HG02798 (cell line): ENCODE results near the gene NUB1.
A peak's percentile ranks its signal among the peaks of the same experiment; 100 is the strongest.

Experiments used
- ATAC-seq: cut with Tn5 transposase; IDR thresholded peaks from one replicate; pipeline ENCODE4 v1.9.1; 2021; ENCODE audit warnings: mild to moderate bottlenecking; ENCODE audit not compliant: unreplicated experiment, poor library complexity

The NUB1 gene

DNA sequence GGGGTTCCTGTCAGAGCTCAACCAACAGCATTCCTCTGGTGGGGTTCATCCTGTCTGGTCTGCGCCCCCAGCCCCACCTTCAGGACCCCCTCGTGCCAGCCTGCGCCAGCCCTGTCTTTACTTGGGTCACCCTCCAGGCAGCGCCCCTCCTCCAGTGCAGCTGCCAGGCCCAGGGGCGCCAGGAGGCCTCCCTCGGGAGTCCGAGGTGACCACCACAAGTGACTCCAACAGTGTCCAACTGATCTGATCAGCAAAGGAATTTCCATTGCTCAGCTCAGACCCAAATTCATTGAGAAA is 57.6 kb downstream of the NUB1 start:
- ATAC-seq: no peak

DNA sequence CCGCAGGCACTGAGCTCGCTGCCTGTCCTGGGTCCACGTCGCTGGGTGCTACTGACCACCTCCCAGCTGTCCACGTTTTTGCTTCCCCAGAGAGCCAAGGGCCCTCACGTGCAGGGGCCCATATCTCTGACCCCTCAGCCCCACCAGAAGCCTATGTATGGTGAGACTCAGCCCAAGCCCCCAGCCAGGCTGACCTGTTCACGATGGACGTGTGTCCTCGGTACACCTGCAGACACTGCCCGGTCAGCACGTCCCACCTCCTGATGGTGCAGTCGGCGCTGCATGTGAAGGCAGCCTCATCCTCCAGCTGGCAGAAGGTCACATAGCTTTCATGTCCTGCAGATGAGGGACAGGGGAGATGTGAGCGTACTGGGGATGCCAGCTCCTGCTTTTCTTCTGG is 58.3 kb downstream of the NUB1 start:
- no peak for ATAC-seq

DNA sequence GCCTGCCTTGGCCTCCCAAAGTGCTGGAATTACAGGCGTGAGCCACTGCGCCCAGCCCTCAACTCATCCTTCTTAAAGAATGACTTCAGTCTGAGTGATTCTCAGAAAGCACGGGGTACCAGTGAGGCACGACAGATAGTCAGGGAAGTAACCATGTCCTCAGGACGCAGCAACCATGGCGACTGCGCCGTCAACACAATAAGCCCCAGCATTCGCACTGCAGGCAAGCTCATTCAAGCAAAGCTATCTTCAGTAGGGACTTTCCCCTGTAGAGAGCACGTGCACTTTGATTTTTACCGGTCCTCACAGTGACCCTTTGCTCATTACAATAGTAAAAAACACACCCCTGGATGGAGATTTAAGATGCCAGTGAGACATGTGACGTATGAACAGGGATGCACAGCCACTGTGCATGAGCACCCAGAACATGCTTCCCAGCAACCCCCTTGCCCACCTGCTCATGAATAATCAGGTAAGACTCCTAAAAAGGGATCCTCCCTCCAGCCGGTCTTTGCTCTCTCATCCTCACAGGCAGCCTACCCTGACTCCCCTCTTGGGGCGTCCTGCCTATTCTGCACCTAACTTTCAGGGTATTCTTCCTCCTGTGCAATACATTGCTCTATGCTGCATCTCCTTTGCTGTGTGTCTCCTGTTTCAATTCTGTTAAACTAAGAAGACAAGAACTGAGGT is 59.2 kb downstream of the NUB1 start:
- peak; percentile 62 for ATAC-seq

DNA sequence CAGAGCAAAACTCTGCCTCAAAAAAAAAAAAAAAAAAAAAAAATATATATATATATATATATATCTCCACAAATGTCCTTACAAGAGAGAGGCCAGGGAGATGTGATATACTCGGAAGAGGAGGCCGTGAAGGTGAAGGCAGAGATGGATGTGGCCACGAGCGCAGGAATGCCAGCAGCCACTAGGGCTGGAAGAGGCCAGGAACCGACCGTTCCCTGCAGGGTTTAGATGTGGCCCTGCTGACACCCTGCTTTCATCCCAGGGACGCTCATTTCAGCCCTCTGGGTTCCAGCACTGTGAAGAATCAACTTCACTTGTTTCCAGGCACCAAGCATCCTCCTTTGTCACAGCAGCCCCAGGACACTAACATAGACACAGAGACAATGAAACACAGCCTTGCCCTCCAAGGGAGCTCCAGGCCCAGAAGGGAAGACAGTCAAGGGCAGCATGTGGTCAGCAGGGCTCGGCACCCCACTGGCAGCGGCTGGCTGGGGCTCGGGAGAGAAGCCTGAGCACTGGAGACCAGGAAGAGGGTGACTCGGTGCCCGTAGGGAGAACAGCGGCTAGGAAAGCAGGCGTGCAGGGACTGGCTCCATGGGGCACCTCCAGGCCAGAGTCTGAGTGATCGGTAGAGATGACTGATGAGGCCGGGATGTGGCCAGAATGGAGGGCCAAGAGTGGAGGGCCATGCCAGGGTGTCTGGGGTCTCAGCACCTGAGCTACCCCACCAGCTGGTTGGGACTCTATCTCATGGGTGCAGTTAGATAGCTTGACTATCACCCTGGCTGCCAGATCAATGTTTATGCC is 60.6 kb downstream of the NUB1 start:
- ATAC-seq: no peak

DNA sequence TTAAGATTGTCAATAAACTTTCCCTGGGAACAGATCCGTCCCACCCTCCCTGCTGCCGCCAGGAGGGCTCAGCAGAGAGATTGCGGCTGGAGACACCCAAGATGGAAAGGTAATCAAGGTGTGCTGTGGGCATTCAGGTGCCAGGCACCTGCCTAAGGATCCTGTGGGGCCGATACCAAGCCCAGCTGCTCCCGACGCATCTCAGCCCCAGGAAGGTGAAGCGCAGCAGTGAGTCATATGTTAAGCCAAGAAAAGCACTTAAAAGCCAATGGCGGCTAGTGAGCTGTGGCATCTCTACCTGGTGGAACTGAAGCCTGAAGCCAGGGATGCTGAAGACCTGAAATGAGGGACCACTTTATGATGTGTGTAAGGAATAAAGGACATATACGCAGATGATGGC is 62.2 kb downstream of the NUB1 start:
- no peak for ATAC-seq

DNA sequence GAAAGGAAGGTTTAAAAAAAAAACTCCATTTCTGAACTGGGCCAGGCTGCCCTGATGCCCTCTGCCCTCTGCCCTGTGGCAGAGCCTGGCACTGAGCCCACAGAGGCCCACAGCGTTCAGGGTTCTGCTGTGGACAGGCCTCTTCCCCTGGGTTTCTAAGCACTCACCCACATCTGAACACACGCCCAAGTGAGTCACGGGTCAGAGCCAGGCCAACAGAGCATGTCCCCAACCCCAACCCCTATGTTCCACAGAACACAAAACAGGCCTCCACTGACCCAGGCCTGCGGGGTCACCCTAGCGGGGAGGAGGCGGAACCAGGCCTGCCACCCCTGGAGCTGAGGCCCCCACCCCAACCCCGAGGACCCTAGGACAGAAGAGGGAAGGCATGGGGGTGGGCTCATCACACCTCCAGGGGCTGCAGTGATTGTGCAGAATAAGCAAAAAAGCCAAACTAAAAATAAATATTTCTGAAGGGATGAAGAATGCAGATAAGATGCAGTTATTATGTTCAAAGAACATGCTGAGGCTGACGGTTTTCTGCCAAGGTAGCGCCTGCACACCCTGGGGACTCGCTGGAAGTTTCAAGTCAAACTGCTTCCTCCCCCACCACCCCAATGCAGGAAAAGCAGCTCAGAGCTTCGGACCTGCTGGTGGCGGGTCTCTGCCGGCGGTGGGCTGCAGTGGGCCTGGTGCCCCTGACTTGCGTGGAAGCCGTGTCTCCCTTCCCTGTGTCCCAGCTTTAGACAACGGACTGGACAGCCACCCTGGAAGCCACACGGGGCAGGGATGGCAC is 62.8 kb downstream of the NUB1 start:
- no peak for ATAC-seq

DNA sequence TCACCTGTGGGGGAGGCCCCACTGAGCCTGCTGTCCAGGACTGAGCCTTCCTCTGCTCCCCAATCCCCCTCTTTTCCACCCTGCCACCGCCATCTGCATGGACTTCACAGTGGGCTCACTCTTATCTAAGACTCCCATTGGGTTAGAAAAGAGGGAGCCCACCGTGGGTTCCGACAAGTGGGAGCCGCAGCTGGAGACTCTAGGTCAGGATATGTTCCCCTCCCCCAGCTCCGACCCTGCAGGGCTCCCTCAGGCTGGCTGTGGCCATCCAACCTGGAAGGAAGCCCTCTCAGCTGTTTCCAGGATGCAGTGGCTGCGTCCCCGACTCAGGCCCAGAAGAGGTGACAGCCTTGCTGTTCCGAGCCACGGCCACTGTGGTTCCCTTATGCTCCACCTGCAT is 63.4 kb downstream of the NUB1 start:
- ATAC-seq: no peak

DNA sequence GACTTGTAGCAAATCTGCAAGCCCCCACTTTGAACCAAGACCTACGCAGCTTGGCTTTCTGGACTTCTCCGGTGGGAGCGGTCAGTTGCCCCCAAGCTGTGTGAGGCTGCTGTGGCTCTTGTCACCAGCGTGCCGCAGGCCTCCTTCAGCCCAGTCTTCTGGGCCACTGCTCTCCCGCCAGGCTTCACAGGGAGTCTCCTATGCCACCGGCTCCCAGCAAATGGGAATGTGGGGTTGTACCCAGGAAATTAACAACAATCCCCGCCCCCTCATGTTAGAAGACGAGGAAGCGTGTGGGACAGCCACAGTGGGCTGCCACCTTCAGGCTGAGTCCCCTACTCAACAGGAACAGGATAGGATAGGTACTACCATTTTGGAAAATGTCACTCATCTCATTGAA is 64.0 kb downstream of the NUB1 start:
- no peak for ATAC-seq

DNA sequence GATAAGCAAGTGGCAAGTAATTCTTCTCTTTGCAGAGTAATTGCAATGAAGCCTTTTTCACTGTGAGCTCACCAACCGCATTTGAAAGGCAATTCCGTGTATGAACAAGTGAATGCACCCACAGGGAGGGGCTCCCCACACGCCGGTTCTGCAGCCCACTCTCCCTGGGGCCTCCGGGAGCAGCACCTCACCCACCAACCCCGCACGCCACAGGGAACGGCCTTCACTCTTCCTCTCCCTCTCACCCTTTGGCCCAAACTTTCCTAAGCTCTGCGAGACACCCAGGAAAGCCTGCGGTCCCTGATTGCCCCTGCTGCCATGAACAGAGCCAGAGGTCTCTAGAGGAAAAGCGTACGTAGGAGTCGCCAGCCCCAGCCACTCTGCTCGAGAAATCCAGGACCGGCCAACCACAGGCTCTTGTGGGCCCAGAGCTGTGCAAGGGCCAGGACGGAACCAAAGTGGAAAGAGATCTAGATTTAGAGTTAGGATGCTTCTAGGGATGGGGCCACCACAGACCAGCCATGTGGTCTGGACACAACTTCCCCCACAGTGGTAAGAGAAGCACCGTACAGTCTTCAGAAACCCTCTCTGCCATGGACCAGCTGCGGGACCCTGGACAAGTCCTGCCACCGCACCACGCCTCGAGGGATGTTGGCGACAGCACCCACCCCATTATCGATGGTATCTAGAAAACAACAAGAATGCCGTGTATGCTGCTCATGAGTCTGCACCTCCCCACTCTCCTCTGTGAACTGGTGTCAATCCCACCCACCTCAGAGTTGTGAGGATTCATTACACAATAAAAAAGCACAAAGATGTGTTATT is 64.7 kb downstream of the NUB1 start:
- no peak for ATAC-seq

DNA sequence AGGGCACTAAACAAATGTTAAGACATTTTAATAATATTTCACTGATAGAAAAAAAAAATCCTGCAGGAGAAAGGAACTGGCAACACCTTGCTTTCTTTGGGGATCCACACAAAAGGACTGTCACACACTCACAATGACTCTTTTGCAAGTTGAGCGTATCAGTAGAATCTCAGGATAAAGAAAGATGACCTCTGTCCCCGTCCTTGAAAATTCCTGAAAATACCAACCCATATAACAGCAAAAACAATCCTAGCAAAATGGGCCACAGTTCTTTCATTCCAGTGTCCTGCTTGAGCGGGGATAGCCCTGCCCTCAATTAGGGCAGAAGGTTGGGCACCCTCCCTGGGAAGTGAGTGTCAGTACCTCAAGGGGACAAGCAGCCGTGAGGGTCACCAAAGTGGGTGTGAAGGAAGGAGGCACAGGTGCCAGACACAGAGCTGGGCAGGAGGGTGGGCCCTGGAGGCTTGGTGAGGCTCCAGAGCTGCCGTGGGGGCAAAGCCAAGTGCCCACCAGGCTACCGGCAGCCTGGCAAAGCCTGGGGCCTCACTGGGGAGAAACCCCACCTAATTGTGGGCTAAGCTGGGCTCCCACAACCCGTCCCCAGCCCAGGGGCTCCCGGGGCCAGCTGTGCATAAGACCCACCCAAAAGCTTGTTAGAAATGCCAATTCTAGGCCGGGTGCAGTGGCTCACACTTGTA is 65.4 kb downstream of the NUB1 start:
- ATAC-seq: no peak

DNA sequence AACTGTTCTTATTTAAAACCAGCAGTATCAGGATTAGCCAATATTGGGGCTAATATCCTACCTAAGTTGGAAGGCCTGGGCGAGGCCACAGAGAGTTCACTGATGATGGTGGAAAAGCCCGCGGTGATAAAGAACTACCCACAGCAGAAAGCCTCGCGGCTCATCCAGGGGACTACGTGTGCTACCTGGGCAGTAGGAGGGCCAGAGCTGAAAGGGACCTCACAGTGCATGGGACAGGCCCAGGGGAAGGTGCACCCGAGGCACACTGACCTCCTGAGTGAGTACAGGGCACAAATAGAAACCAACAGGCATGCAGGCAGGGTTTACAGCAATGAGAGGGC is 66.9 kb downstream of the NUB1 start:
- ATAC-seq: no peak

DNA sequence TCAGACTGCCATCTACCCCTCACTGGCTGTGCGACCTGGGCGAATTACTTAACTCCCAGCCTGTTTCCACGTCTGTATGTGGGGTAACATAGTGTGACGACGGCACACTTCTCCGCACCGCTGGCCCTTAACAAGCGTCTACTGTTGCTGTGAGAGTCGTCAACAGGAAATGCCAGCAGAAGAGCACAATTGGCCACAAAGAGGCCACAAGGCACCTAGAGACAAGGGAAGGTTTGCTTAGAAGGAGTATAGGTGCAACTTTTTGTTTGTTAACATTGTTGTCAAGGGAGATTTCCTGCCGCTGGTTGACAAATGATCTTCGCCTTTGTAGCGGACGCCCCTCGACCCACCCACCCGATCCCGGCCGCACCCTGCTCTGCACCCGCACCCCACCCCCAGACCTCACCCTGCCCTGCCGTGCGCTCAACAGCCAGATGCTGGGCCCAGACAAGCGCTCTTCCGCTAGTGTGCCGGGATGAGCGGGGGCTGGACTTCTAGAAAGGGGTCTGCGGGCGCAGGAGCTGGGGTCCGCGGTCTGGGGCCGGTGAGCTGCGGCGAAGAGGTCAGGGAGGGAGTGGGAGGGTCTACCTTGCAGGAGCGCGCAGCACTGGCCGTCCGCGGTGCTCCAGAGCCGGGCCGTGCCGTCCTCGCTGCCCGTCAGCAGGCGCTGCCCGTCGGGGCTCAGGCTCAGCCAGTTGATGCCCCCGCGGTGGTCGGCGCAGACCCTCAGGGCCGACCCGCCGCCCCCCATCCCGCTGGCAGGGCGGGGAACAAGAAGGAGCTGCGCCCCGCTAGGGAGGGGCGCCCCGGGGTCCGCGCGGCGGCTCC is 67.4 kb downstream of the NUB1 start:
- ATAC-seq: no peak

DNA sequence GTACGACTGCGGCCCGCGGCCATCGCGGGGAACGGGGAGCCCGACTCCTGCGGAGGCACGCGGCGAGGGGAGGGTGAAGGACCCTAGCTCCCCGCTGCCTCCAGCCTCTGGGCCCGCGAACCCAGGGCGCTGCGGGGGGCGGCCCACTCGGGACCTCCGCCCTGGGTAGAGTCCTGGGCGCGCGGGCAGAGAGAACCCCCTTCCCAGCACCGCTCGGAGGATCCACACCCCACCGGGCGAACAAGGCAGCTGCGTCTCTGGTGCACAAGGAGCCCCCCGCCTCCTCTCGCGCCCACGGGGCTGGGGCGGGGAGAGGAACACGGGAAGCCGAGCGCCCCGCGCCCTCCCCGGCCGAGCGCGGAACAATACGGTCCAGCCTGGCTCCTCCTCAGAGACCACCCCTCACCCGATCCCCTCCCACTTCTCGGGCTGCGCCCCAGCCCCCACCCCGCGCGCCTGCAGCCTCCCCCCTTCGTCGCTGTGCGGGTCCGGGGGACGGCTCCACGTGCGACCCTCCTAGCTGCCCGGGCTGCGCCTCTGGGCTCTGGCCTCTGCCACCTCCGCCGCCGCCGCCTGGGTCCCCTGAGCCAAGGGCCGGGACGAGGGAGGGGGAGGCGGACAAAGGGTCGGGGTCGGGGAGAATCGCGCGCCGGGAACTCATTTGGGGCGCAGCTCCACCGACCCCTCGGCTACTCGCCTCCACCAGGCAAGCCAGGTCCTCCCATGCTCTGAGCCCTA is 68.2 kb downstream of the NUB1 start, which contains the start of gene WDR86:
Gene WDR86 (minus strand): TSS at position 372 of the 738 bp plus-strand sequence. CDS start 449 bp downstream, outside the sequence.
- ATAC-seq: no peak

DNA sequence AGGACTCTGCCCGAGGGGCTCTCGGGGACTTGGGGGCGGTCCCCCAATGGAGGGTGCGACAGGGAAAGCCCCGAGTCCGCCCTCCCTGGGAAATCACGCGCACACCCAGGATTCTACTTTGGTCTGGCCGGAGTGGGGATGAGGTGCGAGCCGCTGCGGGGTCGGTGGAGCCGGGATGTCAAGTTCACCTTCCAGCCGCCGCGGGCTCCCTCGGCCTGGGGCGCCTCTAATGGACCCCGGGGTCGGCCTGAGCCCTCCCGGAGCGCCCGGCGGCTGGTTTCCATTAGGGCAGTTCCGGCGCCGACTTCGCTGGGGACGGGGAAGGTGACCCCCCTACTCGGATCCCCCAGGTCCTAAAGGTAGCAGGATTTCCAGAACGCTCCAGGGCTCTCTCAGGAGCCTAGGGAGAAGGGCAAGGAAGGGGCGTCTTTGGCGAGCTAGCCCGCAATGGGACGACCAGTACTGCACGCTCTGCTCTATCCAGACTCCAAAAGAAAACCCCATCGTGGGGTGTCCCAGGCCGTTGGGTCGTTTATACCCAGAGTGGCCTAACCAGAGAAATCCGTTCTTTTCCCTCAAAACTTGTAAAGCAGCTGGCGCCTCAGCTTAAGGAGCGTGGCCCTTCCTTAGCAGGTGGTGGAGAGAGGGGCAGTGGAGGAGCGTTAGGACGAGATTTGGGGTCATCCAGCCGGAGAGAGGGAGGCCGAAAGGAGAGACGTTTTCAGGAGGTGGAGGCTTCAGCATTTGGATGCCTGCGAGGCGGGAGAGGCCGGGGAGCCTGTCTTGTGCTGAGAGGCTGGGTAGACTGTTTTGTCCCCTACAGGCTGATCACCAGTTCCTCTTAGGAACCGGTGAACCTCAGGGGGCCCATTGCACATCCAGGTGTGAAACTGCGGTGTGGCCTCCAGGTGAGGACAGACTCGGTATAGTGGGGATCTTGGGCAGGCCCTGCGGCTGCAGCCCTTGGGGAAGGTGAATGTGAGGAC is 69.1 kb downstream of the NUB1 start:
- ATAC-seq: no peak

DNA sequence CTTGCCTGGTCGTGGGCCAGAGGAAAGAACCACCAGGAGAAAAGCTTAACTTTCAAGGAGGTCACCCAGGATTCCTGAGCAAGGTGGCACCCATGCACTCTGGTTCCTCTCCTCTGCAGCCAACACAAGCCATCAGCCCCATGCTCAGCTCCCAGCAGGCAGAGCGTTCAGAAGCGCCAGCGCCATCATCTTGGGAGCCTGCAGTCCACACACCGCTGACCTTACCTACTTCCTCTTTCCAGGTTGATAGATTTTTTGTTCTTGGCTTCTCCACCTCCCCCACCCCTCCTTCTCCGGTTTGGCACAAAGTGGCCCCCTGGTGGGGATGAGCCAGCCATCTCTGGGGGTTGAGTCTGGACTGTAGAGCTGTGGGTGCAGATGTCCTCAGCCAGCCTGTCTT is 69.9 kb downstream of the NUB1 start:
- ATAC-seq: no peak

DNA sequence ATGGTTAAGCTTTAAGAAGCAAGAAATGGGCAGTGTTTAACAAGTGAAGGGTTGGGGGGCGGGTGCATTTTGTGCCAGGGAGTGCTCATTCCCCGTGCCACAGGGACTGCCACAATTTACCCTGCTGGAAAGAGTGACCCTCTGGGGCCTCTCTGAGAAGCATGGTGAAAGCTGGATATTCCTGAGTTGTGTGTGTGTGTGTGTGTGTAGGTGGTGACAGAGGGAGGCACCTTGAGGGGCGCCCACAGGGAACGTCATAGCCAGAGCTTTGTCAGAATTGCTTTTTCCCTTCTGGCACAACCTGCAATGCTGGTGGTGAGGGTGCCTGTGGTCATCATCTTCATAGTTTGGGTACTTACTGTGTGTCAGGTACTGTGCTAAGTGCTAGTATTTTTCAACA is 70.7 kb downstream of the NUB1 start:
- ATAC-seq: no peak

DNA sequence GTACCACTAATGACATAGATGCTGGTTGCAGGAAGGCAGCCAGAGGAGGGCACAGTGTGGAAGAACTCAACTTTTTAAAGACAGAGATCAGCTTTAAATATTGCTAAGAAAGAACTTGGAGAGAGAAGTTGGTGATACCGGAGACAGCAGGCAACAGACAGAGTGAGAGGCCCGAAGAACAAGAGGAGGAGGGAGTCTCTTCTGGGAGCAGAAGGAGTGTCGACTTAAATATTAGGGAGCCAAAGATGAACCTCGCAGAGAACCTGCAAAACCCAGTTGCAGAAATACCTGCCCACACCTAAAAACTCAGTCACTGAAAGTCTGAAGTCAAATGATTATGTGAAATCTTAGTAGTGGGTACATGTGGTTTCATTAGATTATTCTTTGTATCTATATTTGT is 71.6 kb downstream of the NUB1 start:
- ATAC-seq: no peak
